HCT116 (cell line): ENCODE measurements around the gene PRSS22.

Experiments
- CBX3 ChIP-seq: IDR thresholded peaks from 2 replicates; pipeline ENCODE4 v1.6.1; 2012; ENCODE audit warnings: low read depth
- CTCF ChIP-seq, 3 experiments: fragments of 200-600 bp in 1 of 3; sonication (generic) in 1 of 3; IDR thresholded peaks in 2 of 3; conservative IDR thresholded peaks in 1 of 3; 2 replicates each; pipeline ENCODE4 v1.5.1; 2012 to 2017; ENCODE audit warnings: low read depth in 2 of 3, low read length in 2 of 3, antibody characterized with exemption in 1 of 3, borderline replicate concordance in 1 of 3, control low read depth in 1 of 3, mild to moderate bottlenecking in 1 of 3, mixed read lengths in 1 of 3, mixed run types in 1 of 3, moderate library complexity in 1 of 3; ENCODE audit not compliant: insufficient read depth in 1 of 3
- EZH2 ChIP-seq: fragments of 200-600 bp; sonication (generic); IDR thresholded peaks from 2 replicates; pipeline ENCODE4 v1.6.1; 2017; ENCODE audit warnings: antibody characterized with exemption, mixed run types
- EZH2phosphoT487 ChIP-seq: fragments of 200-600 bp; IDR thresholded peaks from 2 replicates; pipeline ENCODE4 v1.6.1; 2018; ENCODE audit warnings: antibody characterized with exemption, borderline replicate concordance
- MAX ChIP-seq: IDR thresholded peaks from 2 replicates; pipeline ENCODE4 v1.6.1; 2012
- POLR2A ChIP-seq: IDR thresholded peaks from 2 replicates; pipeline ENCODE4 v1.7.0; 2011; ENCODE audit warnings: borderline replicate concordance; ENCODE audit not compliant: insufficient read depth, insufficient read length; ENCODE audit errors: extremely low read depth
- POLR2AphosphoS5 ChIP-seq: IDR thresholded peaks from 2 replicates; pipeline ENCODE4 v1.6.1; 2011; ENCODE audit warnings: mild to moderate bottlenecking, low read depth, low read length, moderate library complexity
- RAD21 ChIP-seq: IDR thresholded peaks from 2 replicates; pipeline ENCODE4 v1.6.1; 2012; ENCODE audit warnings: low read depth, mild to moderate bottlenecking
- SIN3A ChIP-seq: IDR thresholded peaks from 2 replicates; pipeline ENCODE4 v1.6.1; 2012; ENCODE audit warnings: low read depth
- SP1 ChIP-seq: IDR thresholded peaks from 2 replicates; pipeline ENCODE4 v1.6.1; 2012; ENCODE audit warnings: low read depth
- YY1 ChIP-seq: IDR thresholded peaks from 2 replicates; pipeline ENCODE4 v1.6.1; 2011; ENCODE audit warnings: low read length, low read depth, moderate library complexity, mild to moderate bottlenecking; ENCODE audit not compliant: insufficient replicate concordance; ENCODE audit errors: extremely low read depth
- ZBTB33 ChIP-seq: IDR thresholded peaks from 2 replicates; pipeline ENCODE4 v1.6.1; 2011; ENCODE audit warnings: mild to moderate bottlenecking, low read length, moderate library complexity; ENCODE audit not compliant: insufficient replicate concordance; ENCODE audit errors: extremely low read depth
- TF ChIP-seq, protein P1 (sequence below): IDR thresholded peaks from 2 replicates; pipeline ENCODE4 v1.6.1; 2012; ENCODE audit warnings: low read depth

DNA sequence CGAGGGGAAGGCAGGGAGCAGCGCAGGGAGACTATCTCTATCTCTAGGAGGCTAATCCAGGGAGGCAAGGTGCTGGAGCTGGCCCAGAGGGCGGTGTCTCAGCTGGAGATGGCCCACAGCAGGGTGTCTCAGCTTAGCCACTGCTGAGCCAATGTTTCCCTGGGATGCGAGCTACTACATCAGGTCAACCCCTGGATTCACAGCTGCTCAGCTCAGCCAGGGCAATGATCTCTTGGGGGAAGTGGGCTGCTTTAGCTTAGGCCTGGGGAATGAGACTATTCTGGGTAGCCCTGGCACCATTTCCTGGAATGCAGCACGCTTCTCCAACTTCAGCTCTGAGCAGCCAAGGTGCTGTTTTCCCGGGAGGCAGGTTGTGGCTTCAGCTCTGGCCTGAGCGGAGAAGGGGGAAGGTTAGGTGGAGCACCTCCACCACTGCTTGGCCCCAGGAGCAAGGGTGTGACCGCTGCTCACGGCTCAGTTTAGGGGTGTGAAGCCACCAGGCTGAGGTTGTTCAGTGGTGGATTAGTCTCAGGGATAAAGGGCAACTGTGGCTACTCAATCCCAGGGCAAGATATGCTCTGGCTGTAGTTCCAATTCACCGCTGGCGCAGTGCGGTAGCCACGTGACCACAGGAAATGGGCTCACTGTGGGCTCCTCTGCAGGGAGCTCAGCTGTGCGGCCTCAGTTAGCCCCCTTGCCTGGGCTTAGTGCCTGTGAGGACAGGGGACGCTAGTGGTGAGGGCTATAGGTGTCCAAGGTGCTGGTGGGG is 46.1 kb downstream of the PRSS22 start:
- TF ChIP-seq CTCF (IDR thresholded peaks at IDR 0.05 in 2 of 3, conservative IDR thresholded peaks at IDR 0.05 in 1 of 3; ENCODE audit: borderline replicate concordance in 1 of 3, insufficient read depth in 1 of 3, low read depth in 2 of 3, low read length in 2 of 3), result no peak
- TF ChIP-seq RAD21, result no peak
- TF ChIP-seq POLR2A, result no peak
- TF ChIP-seq SIN3A, result no peak
- no peak for TF ChIP-seq EZH2
- TF ChIP-seq MAX, result no peak
- TF ChIP-seq EZH2phosphoT487, result no peak
- TF ChIP-seq POLR2AphosphoS5, result no peak
- TF ChIP-seq, protein P1, sequence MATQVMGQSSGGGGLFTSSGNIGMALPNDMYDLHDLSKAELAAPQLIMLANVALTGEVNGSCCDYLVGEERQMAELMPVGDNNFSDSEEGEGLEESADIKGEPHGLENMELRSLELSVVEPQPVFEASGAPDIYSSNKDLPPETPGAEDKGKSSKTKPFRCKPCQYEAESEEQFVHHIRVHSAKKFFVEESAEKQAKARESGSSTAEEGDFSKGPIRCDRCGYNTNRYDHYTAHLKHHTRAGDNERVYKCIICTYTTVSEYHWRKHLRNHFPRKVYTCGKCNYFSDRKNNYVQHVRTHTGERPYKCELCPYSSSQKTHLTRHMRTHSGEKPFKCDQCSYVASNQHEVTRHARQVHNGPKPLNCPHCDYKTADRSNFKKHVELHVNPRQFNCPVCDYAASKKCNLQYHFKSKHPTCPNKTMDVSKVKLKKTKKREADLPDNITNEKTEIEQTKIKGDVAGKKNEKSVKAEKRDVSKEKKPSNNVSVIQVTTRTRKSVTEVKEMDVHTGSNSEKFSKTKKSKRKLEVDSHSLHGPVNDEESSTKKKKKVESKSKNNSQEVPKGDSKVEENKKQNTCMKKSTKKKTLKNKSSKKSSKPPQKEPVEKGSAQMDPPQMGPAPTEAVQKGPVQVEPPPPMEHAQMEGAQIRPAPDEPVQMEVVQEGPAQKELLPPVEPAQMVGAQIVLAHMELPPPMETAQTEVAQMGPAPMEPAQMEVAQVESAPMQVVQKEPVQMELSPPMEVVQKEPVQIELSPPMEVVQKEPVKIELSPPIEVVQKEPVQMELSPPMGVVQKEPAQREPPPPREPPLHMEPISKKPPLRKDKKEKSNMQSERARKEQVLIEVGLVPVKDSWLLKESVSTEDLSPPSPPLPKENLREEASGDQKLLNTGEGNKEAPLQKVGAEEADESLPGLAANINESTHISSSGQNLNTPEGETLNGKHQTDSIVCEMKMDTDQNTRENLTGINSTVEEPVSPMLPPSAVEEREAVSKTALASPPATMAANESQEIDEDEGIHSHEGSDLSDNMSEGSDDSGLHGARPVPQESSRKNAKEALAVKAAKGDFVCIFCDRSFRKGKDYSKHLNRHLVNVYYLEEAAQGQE, result no peak
- no peak for TF ChIP-seq CBX3
- no peak for TF ChIP-seq SP1
- TF ChIP-seq ZBTB33, result no peak
- TF ChIP-seq YY1, result no peak
